SK-N-SH (cell line): ENCODE measurements around the gene USP12.

Experiments
- FOSL2 ChIP-seq: IDR thresholded peaks from 2 replicates; pipeline ENCODE4 v1.4.0; 2012; ENCODE audit warnings: low read depth, mild to moderate bottlenecking, moderate library complexity, borderline replicate concordance
- POLR2AphosphoS5 ChIP-seq: IDR thresholded peaks from 2 replicates; pipeline ENCODE4 v1.6.1; 2012; ENCODE audit warnings: low read depth, low read length
- RCOR1 ChIP-seq: fragments of 150-350 bp; IDR thresholded peaks from 2 replicates; pipeline ENCODE4 v1.6.1; 2017; ENCODE audit warnings: antibody characterized with exemption, low read length
- SIN3A ChIP-seq: IDR thresholded peaks from 2 replicates; pipeline ENCODE4 v1.6.1; 2012; ENCODE audit warnings: low read depth, mild to moderate bottlenecking, low read length, moderate library complexity, borderline replicate concordance
- ZBTB33 ChIP-seq: IDR thresholded peaks from 2 replicates; pipeline ENCODE4 v1.4.0; 2012; ENCODE audit warnings: low read depth, borderline replicate concordance
- TF ChIP-seq, protein P1 (sequence below): fragments of 200-600 bp; sonication (generic); IDR thresholded peaks from 2 replicates; pipeline ENCODE4 v1.6.1; 2017; ENCODE audit warnings: antibody characterized with exemption, mild to moderate bottlenecking, moderate library complexity
- TF ChIP-seq, protein P2 (sequence below): IDR thresholded peaks from 2 replicates; pipeline ENCODE4 v1.6.1; 2012; ENCODE audit warnings: mild to moderate bottlenecking, low read depth, low read length, moderate library complexity

- TF ChIP-seq ZBTB33 (no peak), RCOR1 (no peak), POLR2AphosphoS5 (no peak), FOSL2 (no peak), SIN3A (no peak)
- TF ChIP-seq, protein P1, sequence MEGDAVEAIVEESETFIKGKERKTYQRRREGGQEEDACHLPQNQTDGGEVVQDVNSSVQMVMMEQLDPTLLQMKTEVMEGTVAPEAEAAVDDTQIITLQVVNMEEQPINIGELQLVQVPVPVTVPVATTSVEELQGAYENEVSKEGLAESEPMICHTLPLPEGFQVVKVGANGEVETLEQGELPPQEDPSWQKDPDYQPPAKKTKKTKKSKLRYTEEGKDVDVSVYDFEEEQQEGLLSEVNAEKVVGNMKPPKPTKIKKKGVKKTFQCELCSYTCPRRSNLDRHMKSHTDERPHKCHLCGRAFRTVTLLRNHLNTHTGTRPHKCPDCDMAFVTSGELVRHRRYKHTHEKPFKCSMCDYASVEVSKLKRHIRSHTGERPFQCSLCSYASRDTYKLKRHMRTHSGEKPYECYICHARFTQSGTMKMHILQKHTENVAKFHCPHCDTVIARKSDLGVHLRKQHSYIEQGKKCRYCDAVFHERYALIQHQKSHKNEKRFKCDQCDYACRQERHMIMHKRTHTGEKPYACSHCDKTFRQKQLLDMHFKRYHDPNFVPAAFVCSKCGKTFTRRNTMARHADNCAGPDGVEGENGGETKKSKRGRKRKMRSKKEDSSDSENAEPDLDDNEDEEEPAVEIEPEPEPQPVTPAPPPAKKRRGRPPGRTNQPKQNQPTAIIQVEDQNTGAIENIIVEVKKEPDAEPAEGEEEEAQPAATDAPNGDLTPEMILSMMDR: no peak
- TF ChIP-seq, protein P2, sequence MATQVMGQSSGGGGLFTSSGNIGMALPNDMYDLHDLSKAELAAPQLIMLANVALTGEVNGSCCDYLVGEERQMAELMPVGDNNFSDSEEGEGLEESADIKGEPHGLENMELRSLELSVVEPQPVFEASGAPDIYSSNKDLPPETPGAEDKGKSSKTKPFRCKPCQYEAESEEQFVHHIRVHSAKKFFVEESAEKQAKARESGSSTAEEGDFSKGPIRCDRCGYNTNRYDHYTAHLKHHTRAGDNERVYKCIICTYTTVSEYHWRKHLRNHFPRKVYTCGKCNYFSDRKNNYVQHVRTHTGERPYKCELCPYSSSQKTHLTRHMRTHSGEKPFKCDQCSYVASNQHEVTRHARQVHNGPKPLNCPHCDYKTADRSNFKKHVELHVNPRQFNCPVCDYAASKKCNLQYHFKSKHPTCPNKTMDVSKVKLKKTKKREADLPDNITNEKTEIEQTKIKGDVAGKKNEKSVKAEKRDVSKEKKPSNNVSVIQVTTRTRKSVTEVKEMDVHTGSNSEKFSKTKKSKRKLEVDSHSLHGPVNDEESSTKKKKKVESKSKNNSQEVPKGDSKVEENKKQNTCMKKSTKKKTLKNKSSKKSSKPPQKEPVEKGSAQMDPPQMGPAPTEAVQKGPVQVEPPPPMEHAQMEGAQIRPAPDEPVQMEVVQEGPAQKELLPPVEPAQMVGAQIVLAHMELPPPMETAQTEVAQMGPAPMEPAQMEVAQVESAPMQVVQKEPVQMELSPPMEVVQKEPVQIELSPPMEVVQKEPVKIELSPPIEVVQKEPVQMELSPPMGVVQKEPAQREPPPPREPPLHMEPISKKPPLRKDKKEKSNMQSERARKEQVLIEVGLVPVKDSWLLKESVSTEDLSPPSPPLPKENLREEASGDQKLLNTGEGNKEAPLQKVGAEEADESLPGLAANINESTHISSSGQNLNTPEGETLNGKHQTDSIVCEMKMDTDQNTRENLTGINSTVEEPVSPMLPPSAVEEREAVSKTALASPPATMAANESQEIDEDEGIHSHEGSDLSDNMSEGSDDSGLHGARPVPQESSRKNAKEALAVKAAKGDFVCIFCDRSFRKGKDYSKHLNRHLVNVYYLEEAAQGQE: no peak
Measured at GRCh38 chr13:27117158-27117557, 54.5 kb downstream of the USP12 start.
